HG03139 (cell line): ENCODE data around the gene PEPD.

ENCODE experiments used
- ATAC-seq: cut with Tn5 transposase; IDR thresholded peaks from one replicate; pipeline ENCODE4 v1.9.1; 2021; ENCODE audit not compliant: unreplicated experiment

Gene PEPD

DNA sequence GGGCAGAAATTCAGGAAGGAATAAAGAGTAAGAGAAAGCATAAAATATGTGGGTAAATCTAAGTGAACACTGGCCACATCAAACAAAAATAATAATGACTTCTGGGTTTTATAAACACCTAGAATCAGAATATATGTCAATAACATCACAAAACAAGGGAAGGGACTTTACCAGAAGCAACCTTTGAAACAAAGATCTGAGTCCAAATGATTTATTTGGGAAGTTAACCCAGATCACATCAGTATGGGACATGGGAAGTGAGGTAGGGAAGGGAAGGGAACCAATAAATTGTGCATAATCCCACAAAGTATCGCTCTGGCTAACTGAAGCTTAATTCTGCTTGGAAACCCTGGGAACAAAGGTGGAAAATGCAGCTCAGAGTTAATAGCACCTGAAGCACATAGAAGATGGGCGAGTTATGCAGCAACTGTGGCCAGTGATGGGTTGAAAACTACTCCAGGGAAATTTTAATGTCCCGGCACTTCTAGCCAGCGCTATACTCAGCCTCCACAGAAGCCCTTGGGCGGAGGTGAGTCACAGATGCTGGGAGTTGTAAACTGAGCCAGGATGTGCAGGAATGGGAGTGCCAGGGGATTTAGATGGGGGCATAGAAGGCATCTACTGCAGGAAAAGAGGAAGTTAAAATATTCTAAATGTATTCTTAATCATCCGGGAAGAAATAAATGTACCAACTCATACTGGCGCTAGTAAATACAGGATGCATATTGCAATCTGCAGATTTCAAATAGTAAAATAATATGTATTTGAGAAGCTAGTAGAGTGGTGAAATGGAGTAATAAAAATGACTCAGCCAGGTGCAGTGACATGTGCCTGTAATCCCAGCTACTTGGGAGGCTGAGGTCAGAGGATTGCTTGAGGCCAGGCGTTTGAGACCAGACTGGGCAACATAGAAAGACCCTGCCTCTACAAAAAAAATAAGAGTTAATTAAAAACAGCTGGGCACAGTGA, 182.3 kb downstream of the PEPD start:
- ATAC-seq: no peak
